ENCODE measurements around the gene KIAA0232.

- no peak for TF ChIP-seq POLR2A (IDR thresholded peaks at IDR 0.05)
- TF ChIP-seq CTCF (IDR thresholded peaks at IDR 0.05), result peak in 3 of 4 donors; percentile 11 to 29 (median 12)
Measured at GRCh38 chr4:6924361-6924779, 141.8 kb downstream of the KIAA0232 start.

All from right lobe of liver (tissue), 4 donors.